K562 (cell line): ENCODE measurements around the gene JPH4. TPM values are rescaled to one million over a fixed set of nuclear protein-coding genes. Genes with fewer than 3 reads are reported as not detected.
A peak's percentile ranks its signal among the peaks of the same experiment; 100 is the strongest.

Experiments used
- ATAC-seq: fragments of 200-7000 bp; cut with Tn5 transposase; 3 replicates; pipeline ENCODE4 v1.9.1; 2020; ENCODE audit warnings: moderate library complexity
- BruUV-seq: library from RNA; stranded (reverse); fragments of 400-500 nt; replicated peaks from 2 replicates; lab custom pipeline; 2021; lab: Mats Ljungman, UMichigan
- CTCF ChIA-PET: fragments of 300-600 bp; formaldehyde crosslinking; extraction: SDS; loops from one replicate; lab custom pipeline; 2021; ENCODE audit warnings: low intra/inter-chr PET ratio; lab: Yijun Ruan, JAX
- POLR2A ChIA-PET: fragments of 300-600, 350-650 bp; sonication (Branson Sonifier 250); formaldehyde crosslinking; extraction: SDS; loops from one replicate; lab custom pipeline; 2021; ENCODE audit warnings: antibody characterized with exemption, inconsistent platforms; lab: Yijun Ruan, JAX
- DNase-seq, 4 experiments: peaks; one replicate each; pipeline versions ENCODE4 v3.0.0 to v3.0.0-alpha.2; 2011 to 2018; ENCODE audit warnings: low spot score in 3 of 4, mixed read lengths in 3 of 4; ENCODE audit errors: extremely low read depth in 1 of 4
- FAIRE-seq: peaks from 2 replicates; lab custom pipeline; 2011; peaks lifted over from hg19 to GRCh38; lab: Jason Lieb, UNC
- H2AFZ ChIP-seq: 2 replicates; pipeline ENCODE4 v1.6.0; 2011; ENCODE audit warnings: low read depth, low read length, control low read depth, inconsistent platforms
- H3K27ac ChIP-seq: fragments of 200-600 bp; 3 replicates; pipeline ENCODE4 v1.8.0; 2011; ENCODE audit warnings: low read depth, mild to moderate bottlenecking, control low read depth, inconsistent platforms, low read length, moderate library complexity, mixed read lengths; ENCODE audit errors: extremely low read depth
- H3K27me3 ChIP-seq, 2 experiments: fragments of 300-600 bp in 1 of 2; 2 replicates in 1 of 2; 3 replicates in 1 of 2; pipeline versions ENCODE4 v1.6.0 to v1.8.0; 2011; ENCODE audit warnings: inconsistent platforms in 2 of 2, low read length in 2 of 2, mild to moderate bottlenecking in 1 of 2, mixed read lengths in 1 of 2, moderate library complexity in 1 of 2; ENCODE audit not compliant: control insufficient read depth in 2 of 2, insufficient read depth in 2 of 2
- H3K36me3 ChIP-seq: fragments of 300-600 bp; 3 replicates; pipeline ENCODE4 v1.8.0; 2011; ENCODE audit warnings: mild to moderate bottlenecking, low read length, inconsistent platforms; ENCODE audit not compliant: control insufficient read depth, insufficient read depth
- H3K4me1 ChIP-seq, 2 experiments: fragments of 200-600 bp in 1 of 2; replicated peaks in 1 of 2; 2 replicates in 1 of 2; 3 replicates in 1 of 2; pipeline versions ENCODE4 v1.5.1 to v1.8.0; 2011; ENCODE audit warnings: inconsistent platforms in 2 of 2, low read length in 2 of 2, mild to moderate bottlenecking in 1 of 2, mixed read lengths in 1 of 2, moderate library complexity in 1 of 2; ENCODE audit not compliant: control insufficient read depth in 2 of 2, insufficient read depth in 2 of 2
- H3K4me2 ChIP-seq: 2 replicates; pipeline ENCODE4 v1.6.1; 2011; ENCODE audit warnings: low read length, control low read depth, inconsistent platforms, mixed read lengths; ENCODE audit not compliant: insufficient read depth
- H3K4me3 ChIP-seq: fragments of 200-600 bp; sonication (generic), shearing (Covaris generic); 2 replicates; pipeline ENCODE4 v1.5.1; 2016; ENCODE audit warnings: control low read depth, inconsistent platforms
- H3K79me2 ChIP-seq: fragments of 200-600 bp; 3 replicates; pipeline ENCODE4 v1.8.0; 2011; ENCODE audit warnings: low read length, inconsistent platforms; ENCODE audit not compliant: control insufficient read depth, insufficient read depth
- H3K9ac ChIP-seq, 2 experiments: 2 replicates each; pipeline versions ENCODE4 v1.6.0 to v1.6.1; 2011; ENCODE audit warnings: low read depth in 2 of 2, low read length in 2 of 2, control low read depth in 1 of 2, inconsistent platforms in 1 of 2, mild to moderate bottlenecking in 1 of 2, mixed read lengths in 1 of 2; ENCODE audit not compliant: insufficient read depth in 1 of 2
- H3K9me1 ChIP-seq: one replicate; pipeline ENCODE4 v1.6.0; 2011; ENCODE audit warnings: inconsistent platforms, mild to moderate bottlenecking, low read length, moderate library complexity; ENCODE audit not compliant: control insufficient read depth, insufficient read depth
- H3K9me3 ChIP-seq: replicated peaks from 2 replicates; pipeline ENCODE4 v1.5.1; 2011; ENCODE audit warnings: low read depth, low read length, inconsistent platforms; ENCODE audit not compliant: control insufficient read depth, insufficient read depth
- H4K20me1 ChIP-seq: replicated peaks from 2 replicates; pipeline ENCODE4 v1.6.1; 2011; ENCODE audit warnings: low read length, inconsistent platforms, mixed read lengths; ENCODE audit not compliant: control insufficient read depth, insufficient read depth
- NFIC ChIP-seq: fragments of 450-650 bp; IDR thresholded peaks from 2 replicates; pipeline ENCODE4 v1.6.1; 2017; ENCODE audit warnings: mild to moderate bottlenecking, inconsistent platforms
- NFIX ChIP-seq: fragments of 250-450 bp; sonication (Bioruptor Pico); IDR thresholded peaks from 2 replicates; pipeline ENCODE4 v1.4.0; 2020; ENCODE audit warnings: low read depth, mild to moderate bottlenecking, moderate library complexity
- NR1H2 ChIP-seq: sonication (generic); formaldehyde crosslinking; IDR thresholded peaks from 2 replicates; pipeline ENCODE4 v1.4.0; 2020; ENCODE audit warnings: mild to moderate bottlenecking, missing genetic modification reagents
- PML ChIP-seq: IDR thresholded peaks from 2 replicates; pipeline ENCODE4 v1.6.1; 2012; ENCODE audit warnings: low read length, inconsistent platforms
- WGBS: fragments of 100-300 bp; shearing (Covaris generic); methylation state at CpG from one replicate; pipeline ENCODE4 v1.1.6; 2016; ENCODE audit warnings: low coverage, mixed read lengths; ENCODE audit not compliant: insufficient coverage; ENCODE audit errors: missing lambda C conversion rate; 5-methylcytosine and 5-hydroxymethylcytosine counted together
- in situ Hi-C: fragments of 300-500 bp; cut with MboI; formaldehyde crosslinking; loops from 4 replicates; pipeline ENCODE4 v1.15.0; 2018; ENCODE audit warnings: inconsistent platforms, mixed read lengths
- intact Hi-C: fragments of 100-400 bp; cut with micrococcal nuclease; formaldehyde crosslinking; loops from 2 replicates; pipeline ENCODE4 v1.14.2; 2022
- polyA plus RNA-seq, 8 experiments: library from polyadenylated mRNA; depleted of rRNA in 4 of 8; stranded (reverse) in 5 of 8; unstranded in 3 of 8; fragments of >200 nt; fragmentation: Nextera tagmentation in 2 of 8; fragmentation: Illumina TruSeq in 1 of 8; extraction: Ambion mirVana in 2 of 8; extraction: Trizol in 1 of 8; gene quantifications; 2 replicates each; pipeline versions ENCODE4 v1.2.1 to v1.2.3, GENCODE V29; 2011 to 2014; ENCODE audit warnings: inconsistent platforms in 1 of 8, missing spikeins in 1 of 8
- total RNA-seq, 7 experiments: library from RNA; depleted of rRNA in 6 of 7; stranded (reverse); fragments of >200 nt in 6 of 7; fragmentation: Illumina TruSeq in 2 of 7; extraction: Trizol in 2 of 7; gene quantifications; 2 replicates each; pipeline versions ENCODE4 v1.2.1 to v1.2.3, GENCODE V29; 2011 to 2021; ENCODE audit warnings: low replicate concordance in 1 of 7
- TF ChIP-seq, protein P1 (sequence below): IDR thresholded peaks from 2 replicates; pipeline ENCODE4 v1.6.1; 2011; ENCODE audit not compliant: insufficient read length; ENCODE audit errors: extremely low read depth

Gene JPH4
- total and polyA plus RNA-seq, 9 of the 15 experiments (the other 6 are each of a cell fraction or from before 2014, with no cell fraction given), result 0.04 to 0.13 (median 0.06) TPM; not detected in 5

DNA sequence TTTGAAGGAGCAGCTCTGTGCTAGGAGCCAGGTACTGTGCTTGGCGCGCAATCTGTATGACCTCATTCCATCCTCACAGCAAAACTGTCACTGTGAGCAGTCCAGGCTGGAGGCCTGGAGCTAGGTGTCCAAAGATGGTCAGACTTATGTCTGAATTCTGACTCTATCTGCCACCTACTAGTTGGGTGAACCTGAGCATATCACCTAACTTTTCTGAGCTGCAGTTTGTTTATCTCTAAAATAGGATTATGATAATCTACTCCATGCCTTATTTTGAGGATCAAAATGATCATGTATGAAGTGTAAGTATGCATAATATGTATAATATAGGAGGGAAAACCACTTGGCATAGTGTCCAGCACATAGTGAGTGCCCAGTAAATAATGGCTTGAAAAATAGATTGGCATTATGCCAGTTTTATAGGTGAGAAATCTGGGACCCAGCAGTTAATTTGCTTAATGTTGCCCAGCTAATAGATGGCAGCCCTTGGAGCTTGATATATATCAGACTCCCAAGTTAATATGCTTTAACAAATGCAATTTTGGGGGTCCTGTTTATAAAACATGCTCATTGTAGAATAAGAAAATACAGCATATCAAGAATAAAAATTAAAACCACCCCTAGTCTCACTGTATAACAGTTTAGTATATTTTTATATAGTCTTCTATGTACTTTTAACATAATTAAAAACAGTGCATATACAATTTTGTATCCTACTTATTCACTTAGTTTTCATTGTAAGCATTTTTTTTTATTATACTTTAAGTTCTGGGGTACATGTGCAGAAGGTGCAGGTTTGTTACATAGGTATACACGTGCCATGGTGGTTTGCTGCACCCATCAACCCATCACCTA is 4.5 kb upstream of the JPH4 start:
- Histone ChIP-seq H3K4me3 (no peak overlapping the region), H2AFZ (no peak overlapping the region), H3K4me2 (no peak overlapping the region), H4K20me1 (no peaks in the 10 kb centered on the region), H3K79me2 (no peaks in the 10 kb centered on the region), H3K4me1 (no peaks in the 10 kb centered on the region; a peak in 2 of 5 replicates), H3K9me3 (no peaks in the 10 kb centered on the region), H3K27me3 (no peaks in the 10 kb centered on the region), H3K9me1 (no peaks in the 10 kb centered on the region), H3K9ac (no peak overlapping the region), H3K36me3 (no peaks in the 10 kb centered on the region), H3K27ac (no peak overlapping the region)
- no TSS peak for BruUV-seq
- ChIA-PET CTCF (no interaction called here), POLR2A (no interaction called here)
- DNase-seq, result no peak
- no peak for FAIRE-seq
- in situ Hi-C loops, result no loop called here
- WGBS, result 44% methylated on average over 3 of the region's 3 CpGs
- ATAC-seq, result peak; percentile 54; the same call in 2 of the 3 replicates
- TF ChIP-seq, protein P1, sequence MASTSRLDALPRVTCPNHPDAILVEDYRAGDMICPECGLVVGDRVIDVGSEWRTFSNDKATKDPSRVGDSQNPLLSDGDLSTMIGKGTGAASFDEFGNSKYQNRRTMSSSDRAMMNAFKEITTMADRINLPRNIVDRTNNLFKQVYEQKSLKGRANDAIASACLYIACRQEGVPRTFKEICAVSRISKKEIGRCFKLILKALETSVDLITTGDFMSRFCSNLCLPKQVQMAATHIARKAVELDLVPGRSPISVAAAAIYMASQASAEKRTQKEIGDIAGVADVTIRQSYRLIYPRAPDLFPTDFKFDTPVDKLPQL, result no peak
- TF ChIP-seq PML, result no peak
- TF ChIP-seq NFIX, result peak; percentile 53; the same call in 1 of the 2 replicates
- TF ChIP-seq NR1H2 (CRISPR knock-in tag), result no peak
- TF ChIP-seq NFIC, result peak; percentile 73
- intact Hi-C loops, result loop anchor here (10.0 kb wide), 1 partner anchor 132 kb away; no protein-coding TSS in a partner anchor
